Liver (tissue), 3 donors: Measurements from ENCODE around the gene ACAD9.

Experiments used
- CTCF ChIP-seq: fragments of 150-350 bp; IDR thresholded peaks from 2 replicates; pipeline ENCODE4 v1.5.1; 2017; ENCODE audit warnings: improper control_type of control experiment, low read depth, low read length; ENCODE audit not compliant: missing input control
- FOXA1 ChIP-seq: IDR thresholded peaks from 2 replicates; pipeline ENCODE4 v1.6.1; 2016; ENCODE audit warnings: antibody characterized with exemption
- GABPA ChIP-seq, 2 donors: IDR thresholded peaks in 1 of 2; conservative IDR thresholded peaks in 1 of 2; 2 replicates each; pipeline ENCODE4 v1.6.1; 2016; ENCODE audit warnings: antibody characterized with exemption in 2 of 2, mild to moderate bottlenecking in 1 of 2, moderate library complexity in 1 of 2
- JUND ChIP-seq, 2 donors: IDR thresholded peaks; 2 replicates each; pipeline ENCODE4 v1.6.1; 2016; ENCODE audit warnings: antibody characterized with exemption in 2 of 2
- MAX ChIP-seq: IDR thresholded peaks from 2 replicates; pipeline ENCODE4 v1.6.1; 2016; ENCODE audit warnings: antibody characterized with exemption
- RAD21 ChIP-seq, 2 donors: IDR thresholded peaks; 2 replicates each; pipeline ENCODE4 v1.6.1; 2016; ENCODE audit warnings: antibody characterized with exemption in 2 of 2, mild to moderate bottlenecking in 2 of 2
- REST ChIP-seq: IDR thresholded peaks from 2 replicates; pipeline ENCODE4 v1.6.1; 2016; ENCODE audit warnings: antibody characterized with exemption, mild to moderate bottlenecking
- donor health status: healthy.
- donor health status: healthy.

- TF ChIP-seq REST (no peak), CTCF (no peak), FOXA1 (no peak), RAD21 (IDR thresholded peaks at IDR 0.05) (no peak), JUND (IDR thresholded peaks at IDR 0.05) (no peak), MAX (no peak), GABPA (IDR thresholded peaks at IDR 0.05 in 1 of 2, conservative IDR thresholded peaks at IDR 0.05 in 1 of 2) (no peak)
Measured at GRCh38 chr3:128863560-128863959, 15.9 kb upstream of the ACAD9 start.
